ENCODE measurements around the gene RPL18A.

DNA sequence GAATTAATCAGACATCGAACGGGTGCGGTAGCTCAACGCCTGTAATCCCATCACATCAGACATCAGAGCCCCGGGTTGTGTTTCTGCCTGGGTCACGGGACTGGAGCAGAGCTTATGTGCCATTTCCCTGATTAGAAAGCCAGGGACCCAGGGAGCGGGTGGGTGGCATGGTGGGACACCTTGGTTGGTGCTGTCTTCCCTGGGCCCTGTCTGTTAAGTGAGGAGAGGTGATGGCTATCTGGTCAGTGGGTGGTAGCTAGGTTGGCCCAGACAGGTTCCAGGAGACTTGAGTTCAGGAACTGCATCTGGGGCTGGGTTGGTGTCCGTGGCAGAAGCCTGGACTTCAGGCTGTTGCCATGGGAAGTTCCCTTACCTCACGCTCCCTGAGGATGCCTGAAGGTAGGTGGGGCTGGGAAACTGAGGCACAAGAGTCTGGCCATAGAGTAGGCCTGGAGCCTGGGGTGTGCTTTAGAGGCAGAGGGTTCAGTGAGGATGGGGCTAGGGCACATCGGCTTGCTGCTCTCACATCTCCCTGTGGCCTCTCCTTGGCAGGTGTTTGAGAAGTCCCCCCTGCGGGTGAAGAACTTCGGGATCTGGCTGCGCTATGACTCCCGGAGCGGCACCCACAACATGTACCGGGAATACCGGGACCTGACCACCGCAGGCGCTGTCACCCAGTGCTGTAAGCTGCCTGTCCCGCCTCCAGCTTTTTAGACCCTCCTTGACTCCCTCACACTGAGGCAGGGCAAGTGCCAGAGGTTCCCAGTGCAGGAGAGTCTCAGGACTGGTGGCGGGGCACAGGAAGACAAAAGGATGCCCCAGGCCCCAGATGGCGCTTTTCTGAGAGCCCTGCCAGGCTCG, 2.1 kb downstream of the RPL18A start:
- TF ChIP-seq, protein P1, sequence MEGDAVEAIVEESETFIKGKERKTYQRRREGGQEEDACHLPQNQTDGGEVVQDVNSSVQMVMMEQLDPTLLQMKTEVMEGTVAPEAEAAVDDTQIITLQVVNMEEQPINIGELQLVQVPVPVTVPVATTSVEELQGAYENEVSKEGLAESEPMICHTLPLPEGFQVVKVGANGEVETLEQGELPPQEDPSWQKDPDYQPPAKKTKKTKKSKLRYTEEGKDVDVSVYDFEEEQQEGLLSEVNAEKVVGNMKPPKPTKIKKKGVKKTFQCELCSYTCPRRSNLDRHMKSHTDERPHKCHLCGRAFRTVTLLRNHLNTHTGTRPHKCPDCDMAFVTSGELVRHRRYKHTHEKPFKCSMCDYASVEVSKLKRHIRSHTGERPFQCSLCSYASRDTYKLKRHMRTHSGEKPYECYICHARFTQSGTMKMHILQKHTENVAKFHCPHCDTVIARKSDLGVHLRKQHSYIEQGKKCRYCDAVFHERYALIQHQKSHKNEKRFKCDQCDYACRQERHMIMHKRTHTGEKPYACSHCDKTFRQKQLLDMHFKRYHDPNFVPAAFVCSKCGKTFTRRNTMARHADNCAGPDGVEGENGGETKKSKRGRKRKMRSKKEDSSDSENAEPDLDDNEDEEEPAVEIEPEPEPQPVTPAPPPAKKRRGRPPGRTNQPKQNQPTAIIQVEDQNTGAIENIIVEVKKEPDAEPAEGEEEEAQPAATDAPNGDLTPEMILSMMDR (conservative IDR thresholded peaks at IDR 0.05; ENCODE audit: low read length): no peak
- no peak for TF ChIP-seq EZH2phosphoT487 (IDR thresholded peaks at IDR 0.05; ENCODE audit: borderline replicate concordance, low read depth, low read length)

Data from OCI-LY7 (cell line).